LNCaP clone FGC (cell line): ENCODE data around the gene NAT16.
A peak's percentile ranks its signal among the peaks of the same experiment; 100 is the strongest.

Experiments
- DNase-seq: peaks from one replicate; pipeline ENCODE4 v3.0.0-alpha.2; 2011; ENCODE audit warnings: low read depth
- H3K4me3 ChIP-seq: 2 replicates; pipeline ENCODE4 v1.5.1; 2011; ENCODE audit warnings: mild to moderate bottlenecking, low read depth, low read length, control low read depth
- TF ChIP-seq, protein P1 (sequence below): IDR thresholded peaks from 2 replicates; pipeline ENCODE4 v1.5.1; 2012; ENCODE audit warnings: mild to moderate bottlenecking; ENCODE audit not compliant: control insufficient read depth, insufficient read depth; ENCODE audit errors: extremely low read depth

Gene NAT16

DNA sequence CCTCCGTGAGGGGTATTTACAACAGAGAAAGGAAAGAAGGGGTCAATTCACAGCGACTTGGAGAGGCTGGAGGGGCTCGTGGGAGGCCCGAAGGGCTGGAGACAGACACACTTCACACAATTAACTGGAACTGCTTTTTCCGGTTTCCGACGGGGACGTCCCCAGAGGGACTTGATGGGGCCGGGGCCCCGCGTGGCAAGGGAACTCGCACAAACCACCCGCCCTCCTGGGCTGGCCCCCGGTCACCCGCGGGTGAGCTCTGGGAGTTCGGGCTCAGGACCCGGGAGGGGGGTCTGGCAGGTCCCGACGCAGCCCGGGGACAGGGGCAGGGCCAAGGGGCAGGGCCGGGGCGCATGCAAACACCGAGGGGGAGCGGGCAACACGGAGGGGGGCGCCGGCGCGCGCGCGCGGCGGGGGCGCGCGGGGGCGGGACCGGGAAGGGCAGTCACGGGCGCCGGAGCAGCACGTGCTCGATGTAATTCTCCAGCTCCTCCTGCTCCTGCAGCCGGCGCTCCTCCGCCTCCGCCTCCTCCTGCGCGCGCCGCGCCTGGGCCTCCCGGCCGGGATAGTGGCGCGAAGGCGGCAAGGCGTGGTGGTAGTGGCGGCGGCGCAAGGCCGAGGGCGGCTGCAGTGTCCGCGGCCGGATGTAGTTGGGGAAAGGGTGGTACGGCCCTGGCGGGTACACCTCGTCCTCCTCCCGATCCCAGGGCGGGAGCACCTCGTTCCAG, 17.4 kb downstream of the NAT16 start:
- TF ChIP-seq, protein P1, sequence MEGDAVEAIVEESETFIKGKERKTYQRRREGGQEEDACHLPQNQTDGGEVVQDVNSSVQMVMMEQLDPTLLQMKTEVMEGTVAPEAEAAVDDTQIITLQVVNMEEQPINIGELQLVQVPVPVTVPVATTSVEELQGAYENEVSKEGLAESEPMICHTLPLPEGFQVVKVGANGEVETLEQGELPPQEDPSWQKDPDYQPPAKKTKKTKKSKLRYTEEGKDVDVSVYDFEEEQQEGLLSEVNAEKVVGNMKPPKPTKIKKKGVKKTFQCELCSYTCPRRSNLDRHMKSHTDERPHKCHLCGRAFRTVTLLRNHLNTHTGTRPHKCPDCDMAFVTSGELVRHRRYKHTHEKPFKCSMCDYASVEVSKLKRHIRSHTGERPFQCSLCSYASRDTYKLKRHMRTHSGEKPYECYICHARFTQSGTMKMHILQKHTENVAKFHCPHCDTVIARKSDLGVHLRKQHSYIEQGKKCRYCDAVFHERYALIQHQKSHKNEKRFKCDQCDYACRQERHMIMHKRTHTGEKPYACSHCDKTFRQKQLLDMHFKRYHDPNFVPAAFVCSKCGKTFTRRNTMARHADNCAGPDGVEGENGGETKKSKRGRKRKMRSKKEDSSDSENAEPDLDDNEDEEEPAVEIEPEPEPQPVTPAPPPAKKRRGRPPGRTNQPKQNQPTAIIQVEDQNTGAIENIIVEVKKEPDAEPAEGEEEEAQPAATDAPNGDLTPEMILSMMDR = peak; percentile 17; the same call in 1 of the 2 replicates
- H3K4me3 ChIP-seq = peak overlapping the region; percentile 51
- DNase-seq = no peak

DNA sequence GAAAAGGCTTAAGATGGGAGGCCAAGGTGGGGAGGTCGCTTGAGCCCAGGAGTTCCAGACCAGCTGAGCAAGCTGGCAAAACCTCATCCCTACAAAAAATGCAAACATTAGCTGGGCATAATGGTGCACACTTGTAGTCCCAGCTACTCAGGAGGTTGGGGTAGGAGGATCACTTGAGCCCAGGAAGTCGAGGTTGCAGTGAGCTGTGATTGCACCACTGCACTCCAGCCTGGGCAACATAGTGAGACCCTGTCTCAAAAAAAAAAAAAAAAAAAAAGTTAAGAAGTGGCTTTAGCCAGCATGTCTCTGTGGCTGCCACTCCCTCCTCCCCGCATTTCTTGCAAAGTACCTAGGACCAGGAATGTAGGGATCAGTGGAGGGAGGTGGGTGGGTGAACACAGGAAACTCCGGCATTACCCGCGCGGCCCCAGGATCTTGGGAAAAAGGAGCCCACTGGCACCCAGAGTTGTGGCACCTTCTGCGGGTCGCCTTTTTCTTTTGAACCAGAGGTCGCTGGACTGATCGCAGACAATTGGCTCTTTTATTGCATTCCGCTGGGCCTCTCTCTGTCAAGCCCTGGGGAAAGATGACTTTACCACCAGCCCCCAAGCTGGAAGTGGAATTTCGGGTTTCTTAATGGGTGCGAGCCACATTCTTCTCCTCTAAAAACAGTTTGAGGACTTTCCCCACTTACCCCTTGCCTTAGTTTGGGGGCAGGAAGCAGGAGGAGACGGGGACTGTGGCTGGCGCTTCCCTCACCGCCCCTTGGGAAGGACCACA, 18.2 kb downstream of the NAT16 start:
- DNase-seq = no peak
- H3K4me3 ChIP-seq = no peak overlapping the region
- TF ChIP-seq, protein P1 = no peak

DNA sequence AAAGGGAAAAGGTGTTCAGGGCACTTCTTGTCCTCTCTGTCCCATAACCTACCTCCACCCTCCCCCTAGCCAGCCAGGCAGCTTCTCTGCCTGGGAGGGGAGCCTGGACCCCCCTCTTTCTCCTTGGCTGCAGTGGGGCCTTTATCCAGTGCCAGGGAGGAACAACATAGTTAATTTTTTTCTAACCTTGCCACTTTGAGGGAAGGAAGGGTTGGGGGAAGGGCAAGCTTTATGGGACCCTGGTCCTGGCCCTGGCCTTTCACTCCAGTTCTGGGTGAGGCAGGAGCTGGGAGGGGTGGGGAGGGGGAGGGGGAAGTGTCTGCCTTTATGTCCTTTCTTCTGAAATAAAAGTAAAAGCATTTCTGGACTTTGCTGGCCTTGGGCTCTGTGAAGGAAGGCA, 19.2 kb downstream of the NAT16 start:
- no peak for DNase-seq
- H3K4me3 ChIP-seq = no peak overlapping the region
- TF ChIP-seq, protein P1 = no peak

DNA sequence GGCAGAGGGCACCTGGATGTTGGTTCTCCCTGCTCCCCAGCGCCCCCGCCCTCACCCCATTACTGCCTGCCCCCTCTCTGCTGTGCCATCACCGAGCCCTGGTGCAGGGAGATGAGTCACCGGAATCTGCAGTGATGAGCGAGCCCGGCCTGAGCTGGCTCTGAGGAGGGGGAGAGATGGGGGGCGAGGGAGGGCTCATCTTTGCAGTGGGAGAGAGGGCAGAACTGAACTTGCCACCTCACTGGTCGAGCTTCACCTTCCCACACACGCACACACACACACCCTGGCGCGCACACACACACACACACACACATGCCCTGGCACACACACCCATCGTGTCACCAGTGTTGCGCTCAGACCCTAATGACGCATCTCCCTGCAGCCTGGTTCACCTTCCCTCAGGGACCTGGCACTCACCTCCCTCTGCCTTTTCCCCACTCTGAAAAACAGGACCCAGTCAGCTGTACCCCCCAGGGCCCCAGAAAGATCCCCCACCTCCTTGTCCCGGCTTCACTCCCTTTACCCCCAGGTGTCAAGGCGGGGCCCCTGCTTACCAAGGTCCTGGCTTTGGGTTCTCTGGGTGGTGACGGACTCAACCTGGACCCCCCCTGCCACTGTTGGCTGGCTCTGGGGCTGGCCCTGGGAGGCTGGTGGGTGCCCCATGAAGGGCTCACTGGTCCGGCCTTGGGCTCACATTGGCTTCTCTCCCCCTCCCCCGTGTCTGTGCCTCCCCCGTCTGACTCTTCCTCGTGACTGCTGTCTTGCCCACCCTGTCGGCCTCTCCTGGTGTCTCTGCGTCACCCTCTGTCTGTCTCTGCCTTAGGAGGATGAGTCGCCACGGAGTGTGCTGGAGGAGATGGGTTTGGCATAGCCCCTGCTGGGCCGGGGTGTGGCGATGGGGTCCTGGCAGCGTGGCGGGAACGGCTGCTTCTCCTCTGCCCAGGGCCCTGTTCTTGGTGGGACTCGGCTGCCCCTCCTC, 20.1 kb downstream of the NAT16 start:
- DNase-seq = no peak
- H3K4me3 ChIP-seq = no peak overlapping the region
- TF ChIP-seq, protein P1 = no peak

DNA sequence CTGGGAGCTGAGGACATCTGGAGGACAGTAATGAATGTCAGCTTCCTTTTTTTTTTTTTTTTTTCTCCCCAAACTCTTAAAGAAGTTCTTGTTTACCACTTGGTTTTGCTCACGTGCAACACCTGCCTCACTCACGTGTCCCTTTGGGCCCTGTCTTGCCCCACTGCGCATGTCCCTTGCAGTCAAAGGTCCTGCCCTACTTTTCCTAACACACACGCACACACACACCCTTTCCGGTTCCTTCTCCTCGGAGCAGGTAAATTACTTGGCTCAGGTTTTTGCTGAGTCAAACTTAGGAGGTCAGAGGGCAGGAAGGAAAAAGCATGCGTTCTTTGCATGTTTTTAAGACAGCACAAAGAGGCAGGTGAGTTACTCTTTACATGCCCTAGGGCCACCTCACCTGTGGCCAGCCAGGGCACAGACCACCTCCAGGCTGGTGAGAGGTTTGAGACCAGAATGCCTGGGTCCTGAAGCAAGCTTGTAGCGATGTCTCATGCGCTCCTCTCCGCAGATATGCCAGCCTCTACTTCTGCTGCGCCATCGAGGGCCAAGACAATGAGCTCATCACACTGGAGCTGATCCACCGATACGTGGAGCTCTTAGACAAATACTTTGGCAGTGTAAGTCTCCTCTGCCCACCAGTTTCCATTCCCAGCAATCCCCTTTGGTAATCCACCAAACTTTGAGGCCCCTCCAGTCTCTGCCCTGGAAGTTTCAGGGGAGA, 23.1 kb downstream of the NAT16 start:
- DNase-seq = peak; percentile 91
- H3K4me3 ChIP-seq = peak overlapping the region; percentile 30
- TF ChIP-seq, protein P1 = no peak

DNA sequence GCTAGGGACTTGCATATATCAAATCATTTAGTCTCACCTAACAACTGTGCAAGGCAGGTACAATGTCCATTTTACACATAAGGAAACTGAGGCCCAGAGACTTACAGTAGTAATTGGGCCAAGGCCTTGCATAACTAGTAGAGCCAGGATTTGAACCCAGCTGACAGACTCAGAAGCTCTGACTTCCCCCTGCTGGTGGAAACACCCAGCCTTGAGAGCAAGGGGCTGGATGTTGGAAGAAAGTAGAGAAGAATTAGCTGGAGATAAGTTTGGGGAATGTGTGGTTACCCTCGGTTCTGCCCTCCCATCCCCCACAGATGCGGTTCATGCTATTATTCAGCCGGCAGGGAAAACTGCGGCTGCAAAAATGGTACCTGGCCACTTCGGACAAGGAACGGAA, 23.8 kb downstream of the NAT16 start:
- no peak for DNase-seq
- H3K4me3 ChIP-seq = no peak overlapping the region
- TF ChIP-seq, protein P1 = no peak
